AG08396 (cell line): ENCODE data around the gene MBD1.
"Not testable (repeated sequence)": the region's sequence is repeated elsewhere in the genome, so short reads cannot be mapped to it uniquely, and the experiment has no call there.

Experiments used
- DNase-seq: peaks from one replicate; pipeline ENCODE4 v3.0.0; 2012; ENCODE audit warnings: low spot score, mixed read lengths

Gene MBD1

GRCh38 chr18:50281295-50281971, at the start of gene MBD1:
TSS of gene MBD1 (minus strand) at chr18:50281523. CDS start at chr18:50279992, 1,531 bp downstream.
- peak; percentile 99 for DNase-seq

GRCh38 chr18:50330176-50330575, 48.9 kb upstream of the MBD1 start:
- no peak for DNase-seq

- DNase-seq: no peak
Observed at GRCh38 chr18:50327983-50328382, 46.7 kb upstream of the MBD1 start.

- no peak for DNase-seq
Observed at GRCh38 chr18:50320719-50321118, 39.4 kb upstream of the MBD1 start.

- DNase-seq: no peak
Observed at GRCh38 chr18:50315100-50315871, 34.0 kb upstream of the MBD1 start.

GRCh38 chr18:50313873-50314460, 32.6 kb upstream of the MBD1 start:
- no peak for DNase-seq

- no peak for DNase-seq
Observed at GRCh38 chr18:50313031-50313607, 31.8 kb upstream of the MBD1 start.

- no peak for DNase-seq
Observed at GRCh38 chr18:50312296-50313030, 31.1 kb upstream of the MBD1 start.

- no peak for DNase-seq
Observed at GRCh38 chr18:50311650-50312049, 30.3 kb upstream of the MBD1 start.

- no peak for DNase-seq
Observed at GRCh38 chr18:50310080-50310479, 28.8 kb upstream of the MBD1 start.

- DNase-seq: not testable (repeated sequence)
Observed at GRCh38 chr18:50308851-50309250, 27.5 kb upstream of the MBD1 start.

GRCh38 chr18:50307738-50308470, 26.6 kb upstream of the MBD1 start:
- peak; percentile 96 for DNase-seq

GRCh38 chr18:50307400-50307737, 26.0 kb upstream of the MBD1 start:
- no peak for DNase-seq

GRCh38 chr18:50306944-50307343, 25.6 kb upstream of the MBD1 start:
- peak; percentile 25 for DNase-seq

GRCh38 chr18:50301074-50301473, 19.8 kb upstream of the MBD1 start:
- DNase-seq: no peak

- no peak for DNase-seq
Observed at GRCh38 chr18:50299626-50300388, 18.5 kb upstream of the MBD1 start.

GRCh38 chr18:50298443-50299284, 17.3 kb upstream of the MBD1 start:
- DNase-seq: no peak

- peak; percentile 85 for DNase-seq
Observed at GRCh38 chr18:50297621-50298442, 16.5 kb upstream of the MBD1 start.

- no peak for DNase-seq
Observed at GRCh38 chr18:50293039-50293438, 11.7 kb upstream of the MBD1 start.
